Right forelimb (tissue), 1 donor: ENCODE data around the gene CT47B1.
"Not testable (repeated sequence)": the region's sequence is repeated elsewhere in the genome, so short reads cannot be mapped to it uniquely, and the experiment has no call there.

ENCODE experiments used
- DNase-seq: peaks from one replicate; pipeline ENCODE4 v3.0.0-alpha.2; 2018

The CT47B1 gene

GRCh38 chrX:120875766-120876165 lies at the start of gene CT47B1:
TSS of gene CT47B1 (minus strand) at chrX:120875866. CDS start at chrX:120875670, 196 bp downstream.
- DNase-seq, result not testable (repeated sequence)

- DNase-seq, result no peak
Observed at GRCh38 chrX:120874678-120875557, 748 bp downstream of the CT47B1 start.

- DNase-seq, result no peak
Observed at GRCh38 chrX:120857240-120857639, 18.4 kb downstream of the CT47B1 start.

GRCh38 chrX:120840827-120841226 lies 34.8 kb downstream of the CT47B1 start:
- no peak for DNase-seq

- no peak for DNase-seq
Observed at GRCh38 chrX:120839491-120839890, 36.2 kb downstream of the CT47B1 start.

- DNase-seq, result not testable (repeated sequence)
Observed at GRCh38 chrX:120827213-120827612, 48.5 kb downstream of the CT47B1 start.

GRCh38 chrX:120825146-120825545 lies 50.5 kb downstream of the CT47B1 start:
- DNase-seq, result no peak

- DNase-seq, result no peak
Observed at GRCh38 chrX:120824021-120824420, 51.6 kb downstream of the CT47B1 start.

- no peak for DNase-seq
Observed at GRCh38 chrX:120823556-120823955, 52.1 kb downstream of the CT47B1 start.
